Stimulated activated CD4-positive, alpha-beta T cell treated with anti-CD3 and anti-CD28 coated beads, Interleukin-15, amount 100 ng/mL, for 48 hours (primary cell): ENCODE results near the gene INO80B.
"Not testable (repeated sequence)": the region's sequence is repeated elsewhere in the genome, so short reads cannot be mapped to it uniquely, and the experiment has no call there.

Experiments
- DNase-seq, 2 donors: peaks; one replicate each; pipeline ENCODE4 v3.0.0-alpha.2; 2020; ENCODE audit warnings: low read depth in 2 of 2

Gene INO80B

DNA sequence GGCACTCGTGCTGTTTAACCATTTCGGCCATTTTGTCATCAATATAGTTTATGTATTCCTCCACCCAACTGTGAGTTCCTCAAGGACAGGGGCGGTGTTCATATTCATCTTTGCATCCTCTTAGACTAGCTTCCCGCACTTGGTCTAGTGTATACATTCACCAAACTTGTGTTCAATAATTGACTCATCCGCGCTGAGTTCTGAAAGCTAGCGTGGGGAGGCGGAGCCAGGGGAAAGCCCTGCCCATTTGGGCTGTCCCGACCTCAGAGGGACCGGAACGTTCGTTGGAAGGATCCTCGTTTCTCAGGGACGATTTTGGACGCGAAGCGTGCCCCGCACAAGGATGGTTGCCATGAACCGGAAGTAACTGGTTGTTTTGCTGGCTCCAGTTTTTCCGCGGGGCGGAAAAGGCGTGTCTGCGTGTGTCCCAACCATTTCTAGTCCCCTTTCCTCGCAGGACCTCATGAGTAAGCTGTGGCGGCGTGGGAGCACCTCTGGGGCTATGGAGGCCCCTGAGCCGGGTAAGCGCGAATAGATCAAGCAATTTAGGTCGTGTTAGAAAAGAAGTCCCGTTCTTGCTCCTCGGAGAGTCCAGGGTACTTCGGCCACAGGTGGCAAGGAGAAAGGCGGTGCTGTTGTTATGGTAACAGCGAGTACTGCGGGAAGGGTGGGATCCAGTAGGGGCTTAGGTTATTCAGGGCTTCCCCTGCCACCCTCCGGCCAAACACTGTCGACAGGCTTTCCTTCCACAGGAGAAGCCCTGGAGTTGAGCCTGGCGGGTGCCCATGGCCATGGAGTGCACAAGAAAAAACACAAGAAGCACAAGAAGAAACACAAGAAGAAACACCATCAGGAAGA, at the start of gene INO80B:
Gene INO80B (plus strand): TSS at position 434 of the 858 bp plus-strand sequence. CDS start 30 bp downstream, at position 464.
- DNase-seq, result peak; percentile 96

DNA sequence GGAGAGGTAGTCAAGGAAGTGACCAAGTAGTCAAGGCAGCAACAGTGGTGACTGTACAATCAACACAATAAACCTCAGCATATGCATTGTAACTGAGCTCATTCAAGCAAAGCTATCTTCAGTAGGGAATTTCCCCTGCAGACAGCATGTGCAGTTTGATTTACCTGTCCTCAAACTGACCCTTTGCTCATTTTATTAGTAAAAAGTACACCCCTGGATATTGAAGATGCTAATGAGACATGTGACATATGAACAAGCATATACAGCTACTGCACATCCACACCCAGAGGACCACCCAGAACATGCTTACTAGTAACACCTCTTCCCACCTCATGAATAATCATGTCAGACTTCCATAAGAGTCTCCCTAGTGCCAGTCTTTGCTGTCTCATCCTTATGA, 48.9 kb upstream of the INO80B start:
- DNase-seq, result no peak

DNA sequence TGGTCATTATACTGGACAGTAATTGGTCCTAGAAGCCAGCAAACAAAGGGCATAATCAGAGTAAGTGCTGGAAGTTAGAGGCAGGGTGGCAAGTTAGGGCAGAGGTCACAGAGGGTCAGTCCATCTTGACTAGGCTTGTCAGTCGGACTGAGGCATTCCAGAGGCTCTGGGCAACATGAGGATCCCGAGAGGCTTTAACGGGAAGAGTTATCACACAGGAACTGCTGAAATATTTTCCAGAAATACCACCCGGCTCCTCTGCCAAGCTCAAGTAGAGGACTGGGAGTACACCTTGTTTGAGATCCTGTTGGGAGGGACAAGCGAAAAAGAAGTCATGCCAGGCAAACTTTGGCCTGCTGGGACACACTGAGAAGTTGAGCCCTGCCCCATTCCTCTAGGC, 47.2 kb upstream of the INO80B start:
- no peak for DNase-seq

DNA sequence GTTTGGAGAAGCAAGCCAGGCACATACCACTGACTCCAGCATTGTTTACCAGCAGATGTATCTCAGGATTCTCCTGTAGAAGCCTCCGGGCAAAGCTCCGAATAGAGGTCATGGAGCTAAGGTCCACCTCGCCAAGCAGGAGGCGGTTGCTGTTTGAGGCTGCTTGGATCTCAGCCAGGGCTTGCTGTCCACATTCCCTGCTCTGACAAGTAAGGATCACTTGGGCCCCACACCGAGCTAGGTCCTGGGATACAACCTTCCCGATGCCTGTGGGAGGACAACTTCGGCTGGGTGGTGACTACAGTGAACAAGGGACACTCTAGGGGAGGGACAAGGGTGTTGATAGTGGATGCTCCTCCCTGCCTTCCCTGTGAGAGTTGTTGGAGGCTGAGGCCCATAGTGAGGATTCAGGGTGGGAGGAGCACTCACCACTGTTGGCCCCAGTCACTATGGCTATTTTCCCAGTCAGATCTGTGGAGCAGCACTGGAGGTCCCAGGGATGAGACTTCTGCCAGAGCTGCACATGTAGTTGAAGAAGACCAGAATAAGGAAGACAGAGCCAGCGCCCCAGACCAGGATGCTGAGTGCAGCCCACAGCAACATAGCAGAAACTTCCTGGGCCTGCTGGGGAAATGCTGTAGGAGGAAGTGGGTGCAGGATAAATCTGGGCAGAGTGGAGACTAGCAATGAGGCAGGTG, 41.7 kb upstream of the INO80B start:
- no peak for DNase-seq

DNA sequence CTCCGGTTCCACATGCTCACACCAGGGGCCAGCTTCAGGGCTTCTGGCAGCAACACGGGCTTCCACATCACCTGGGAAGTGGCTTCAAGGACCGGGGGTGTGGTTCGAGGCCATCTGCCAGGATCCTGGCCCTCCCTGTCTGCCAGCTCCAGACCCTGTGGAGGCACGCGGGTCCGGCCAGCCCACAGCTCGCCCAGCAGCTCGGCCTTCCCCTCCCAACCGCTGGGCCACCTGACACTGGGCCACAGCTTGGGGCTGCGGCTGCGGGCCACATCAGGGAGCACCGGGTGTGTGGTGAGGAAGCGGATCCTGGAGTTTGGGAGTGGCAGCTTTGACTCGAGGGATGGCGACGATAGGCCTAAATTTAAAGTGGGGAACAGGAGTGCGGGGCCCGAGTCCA, 40.4 kb upstream of the INO80B start:
- DNase-seq, result no peak

DNA sequence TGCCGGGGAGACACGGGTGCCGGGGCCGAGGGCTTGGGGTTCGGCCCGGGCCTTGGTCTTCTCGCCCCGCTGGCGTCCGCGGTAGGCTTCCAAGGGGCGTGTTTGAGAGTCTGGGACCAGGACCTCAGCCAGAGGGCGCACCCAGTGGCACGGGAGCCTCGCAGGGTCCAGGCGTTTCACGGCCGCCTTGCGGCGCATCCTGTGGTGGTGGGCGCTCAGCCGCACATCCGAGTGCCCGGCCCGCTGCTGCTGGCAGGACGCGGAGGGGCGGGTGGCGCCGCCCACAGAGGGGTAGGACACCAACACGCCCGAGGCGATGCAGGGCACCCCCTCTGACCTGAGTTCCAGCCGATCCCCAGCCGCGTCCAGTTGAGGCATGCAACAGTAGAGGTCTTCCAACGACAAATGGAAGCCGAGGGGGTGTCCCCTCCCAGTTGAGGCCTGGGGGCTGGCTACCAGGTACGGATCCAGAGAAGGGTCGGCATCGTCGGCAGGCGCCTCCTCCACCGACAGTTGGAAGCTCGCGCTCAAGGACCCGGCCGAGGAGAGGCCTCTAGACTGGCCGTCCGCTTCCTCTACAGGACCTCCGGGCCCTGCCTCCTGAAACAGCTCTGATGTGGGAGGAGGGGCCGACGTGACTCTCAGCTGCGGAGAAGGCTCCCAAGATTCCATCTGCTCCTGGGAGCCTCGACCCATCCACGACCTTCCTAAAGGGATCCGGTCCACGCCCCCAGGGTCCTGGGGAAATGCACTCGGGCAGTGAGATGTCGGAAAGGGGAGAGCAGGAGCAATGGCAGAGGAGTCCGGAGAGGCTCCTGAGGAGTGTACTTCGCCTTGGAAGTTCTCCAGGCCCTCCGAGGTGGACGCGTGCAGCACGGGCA, 39.8 kb upstream of the INO80B start:
- no peak for DNase-seq

DNA sequence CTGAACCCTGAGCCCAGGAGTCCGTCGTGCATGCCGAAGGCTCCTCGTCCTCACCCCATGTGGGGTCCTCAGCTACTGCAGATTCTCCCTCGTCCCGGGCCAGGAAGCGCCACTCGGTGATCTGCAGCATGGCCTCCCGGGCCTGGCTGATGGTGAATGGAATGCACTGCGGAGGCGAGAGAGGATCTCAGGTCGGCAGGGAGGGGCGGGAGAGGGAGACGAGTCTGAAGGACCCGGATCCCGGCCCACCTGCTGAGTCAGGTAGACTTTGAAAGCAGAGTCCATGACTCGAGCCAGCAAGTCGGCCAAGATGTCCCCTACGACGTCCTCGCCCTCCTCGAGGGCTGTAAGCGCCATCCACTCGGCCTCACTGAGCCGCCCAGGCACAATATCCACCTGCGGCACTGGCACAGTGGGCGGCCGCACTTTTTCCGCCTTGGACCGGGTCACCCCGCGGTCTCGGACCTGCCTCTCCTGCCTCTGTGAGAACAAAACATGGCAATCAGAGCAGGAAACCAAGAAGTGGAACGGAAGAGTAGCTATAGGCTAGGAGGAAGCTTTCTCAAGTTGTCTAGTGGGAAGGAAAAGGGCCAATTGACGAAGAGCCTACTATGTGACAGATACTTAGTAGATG, 39.0 kb upstream of the INO80B start:
- DNase-seq, result no peak

DNA sequence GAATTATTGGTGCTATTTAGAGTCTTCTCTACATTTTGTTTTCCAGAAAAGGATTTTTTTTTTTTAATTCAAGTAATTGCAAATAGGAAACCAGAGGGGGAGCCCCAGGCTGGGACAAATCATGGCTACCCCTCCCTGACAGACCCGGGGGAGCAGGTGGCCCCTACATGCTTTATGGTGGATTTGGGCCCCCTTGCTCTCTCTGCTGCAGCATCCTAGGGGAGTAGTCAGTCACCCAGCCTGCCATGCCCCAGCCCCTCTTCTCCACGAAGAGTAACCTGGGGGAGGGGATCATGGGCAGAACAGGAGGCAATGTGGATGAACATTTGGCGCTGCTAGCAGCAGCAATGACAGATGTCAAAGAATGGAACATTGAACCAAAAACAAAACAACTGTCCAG, 38.1 kb upstream of the INO80B start:
- no peak for DNase-seq

DNA sequence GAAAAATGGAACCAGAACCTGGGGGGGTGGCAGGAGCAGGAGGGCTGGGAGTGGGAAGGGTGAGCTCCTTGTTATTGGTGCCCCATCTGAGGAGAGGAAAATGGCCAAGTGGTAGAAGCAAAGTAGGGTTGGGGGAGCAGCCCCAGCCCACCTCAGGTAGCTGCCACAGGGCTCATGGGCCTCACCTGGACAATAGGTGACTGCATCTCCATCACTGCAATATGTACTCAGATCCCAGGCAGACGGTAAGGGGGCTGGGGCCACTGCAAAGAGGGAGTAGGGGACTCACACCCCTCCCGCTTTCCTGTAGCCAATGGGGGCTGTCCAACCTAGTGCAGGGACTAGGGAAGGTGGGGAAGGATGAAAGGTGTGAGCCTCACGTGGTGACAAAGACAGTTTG, 37.7 kb upstream of the INO80B start:
- DNase-seq, result no peak

DNA sequence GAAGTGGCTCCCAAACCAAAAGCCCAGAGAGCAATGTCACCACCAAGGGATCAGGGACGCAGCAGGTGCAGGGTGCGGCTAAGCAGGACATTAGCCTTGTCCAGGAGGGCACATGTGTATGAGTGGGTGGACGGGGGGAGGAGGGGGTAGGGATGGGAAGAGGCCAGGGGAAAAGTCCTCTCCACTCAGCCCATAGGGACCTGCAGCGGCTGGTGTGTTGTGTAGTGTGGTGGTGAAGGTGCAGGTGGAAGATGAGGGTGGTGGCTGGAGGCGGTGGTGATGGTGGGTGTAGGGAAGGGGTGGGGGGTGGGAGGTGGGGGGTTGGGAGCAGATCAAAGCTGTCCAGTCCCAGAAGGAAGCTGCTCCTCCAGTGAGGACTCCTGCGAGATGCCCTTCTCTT, 37.1 kb upstream of the INO80B start:
- DNase-seq, result no peak

DNA sequence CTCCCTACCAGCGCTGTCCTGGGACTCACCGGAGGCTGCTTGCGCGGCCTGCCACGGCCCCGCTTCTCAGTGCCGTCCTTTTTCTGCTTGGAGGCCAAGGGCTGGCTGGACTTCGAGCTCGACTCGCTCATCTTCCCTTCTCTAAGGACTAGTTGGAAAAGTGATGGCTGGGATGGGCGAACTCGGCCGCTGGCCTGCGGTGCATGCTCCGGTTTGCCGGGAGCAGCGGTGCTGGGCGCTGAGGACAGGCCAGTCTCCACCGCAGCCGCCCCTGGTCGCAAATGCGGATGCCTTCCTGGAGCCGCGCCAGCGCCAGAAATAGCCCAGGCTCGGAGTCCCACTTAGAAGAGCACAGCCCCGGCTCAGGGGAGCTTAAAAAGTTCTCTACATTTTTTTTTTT, 36.6 kb upstream of the INO80B start:
- no peak for DNase-seq

DNA sequence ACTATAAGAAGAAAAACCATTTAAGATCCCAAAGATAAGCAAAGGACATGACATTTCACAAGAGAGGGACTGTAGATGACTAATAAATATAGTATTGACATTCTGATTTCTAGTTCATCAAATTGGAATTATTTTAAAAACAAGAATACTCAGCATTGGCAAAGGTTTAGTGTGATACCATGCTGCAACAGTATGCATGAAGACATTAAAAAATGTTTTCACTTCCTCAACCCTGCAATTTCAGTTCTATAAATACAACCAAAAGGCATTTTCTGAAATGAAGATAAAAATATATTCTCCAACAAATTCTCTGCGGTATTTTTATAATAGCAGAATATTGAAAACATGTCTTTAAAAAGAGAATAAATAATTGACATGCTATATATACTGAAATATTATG, 35.5 kb upstream of the INO80B start:
- no peak for DNase-seq

DNA sequence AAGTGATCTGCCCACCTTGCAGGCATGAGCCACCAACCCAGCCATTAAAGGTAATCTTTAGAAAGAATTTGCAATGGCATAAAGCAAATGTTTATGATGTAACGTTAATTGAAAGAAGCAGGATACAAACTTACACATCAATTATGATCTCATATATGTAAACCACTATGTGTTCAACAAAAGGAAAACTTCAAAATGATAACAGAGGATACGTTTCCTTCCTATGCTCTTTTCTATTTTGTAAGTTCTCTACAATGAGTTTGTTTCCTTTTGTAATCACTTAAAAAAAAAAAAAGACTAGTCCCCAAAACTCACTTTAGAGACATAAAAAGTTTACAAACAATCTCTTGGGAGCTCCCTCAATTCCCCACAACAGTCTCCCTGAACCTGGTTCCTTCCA, 34.9 kb upstream of the INO80B start:
- DNase-seq, result no peak

DNA sequence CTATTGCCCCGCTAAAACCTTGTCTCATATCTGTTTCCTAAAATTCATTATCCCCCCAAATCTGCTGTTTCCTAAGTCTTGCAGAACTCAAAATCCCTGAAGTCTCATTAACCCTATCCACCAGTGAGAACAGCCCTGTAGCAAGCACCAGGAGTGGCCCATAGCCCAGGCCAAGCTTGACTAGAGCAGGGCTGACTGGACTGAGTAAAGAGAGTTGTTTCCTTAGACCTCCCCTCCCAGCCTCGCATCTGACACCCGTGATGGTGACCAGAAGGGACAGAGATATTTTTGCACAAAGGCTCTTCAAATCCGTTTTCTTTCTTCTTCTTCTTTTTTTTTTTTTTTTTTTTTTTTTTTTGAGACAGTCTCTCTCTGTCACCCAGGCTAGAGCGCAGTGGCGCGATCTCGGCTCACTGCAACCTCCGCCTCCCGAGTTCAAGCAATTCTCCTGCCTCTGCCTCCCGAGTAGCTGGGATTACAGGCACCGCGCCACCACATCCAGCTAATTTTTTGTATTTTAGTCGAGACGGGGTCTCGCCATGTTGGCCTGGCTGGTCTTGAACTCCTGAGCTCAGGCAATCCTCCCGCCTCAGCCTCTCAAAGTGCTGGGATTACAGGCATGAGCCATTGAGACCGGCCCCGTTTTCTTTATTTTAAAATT, 34.3 kb upstream of the INO80B start:
- DNase-seq, result not testable (repeated sequence)

DNA sequence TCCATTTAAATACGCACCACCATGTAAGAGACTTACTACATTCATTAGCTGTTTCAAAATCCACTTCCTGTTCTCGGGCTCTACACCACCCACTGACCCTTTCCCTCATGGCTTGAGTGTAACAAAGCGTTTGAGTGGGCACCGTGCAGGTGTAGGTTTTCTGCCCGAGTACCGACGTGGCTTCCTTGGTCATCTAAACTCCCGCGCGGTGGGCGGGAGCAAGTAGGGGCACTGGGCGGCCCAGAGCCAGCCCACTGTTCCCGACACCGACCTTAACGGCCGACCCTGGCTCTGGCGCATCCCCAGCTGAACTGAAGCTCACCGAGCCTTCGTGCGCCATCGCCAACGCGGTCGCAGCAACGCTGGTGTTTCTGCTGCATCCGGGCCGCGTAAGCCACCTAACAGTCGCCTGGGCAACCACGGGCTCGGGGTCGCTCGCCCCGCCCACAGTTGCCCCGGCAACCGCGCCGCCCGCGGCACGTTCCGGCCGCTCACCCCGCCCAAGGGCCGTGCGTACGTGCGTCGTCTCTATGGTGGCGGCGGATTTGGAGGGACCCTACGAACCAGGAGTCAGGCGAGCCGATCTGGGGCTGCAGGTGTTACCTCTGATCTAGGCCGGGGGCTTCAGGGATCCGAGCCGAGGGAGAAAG, 33.5 kb upstream of the INO80B start, which contains the start of the genes C2orf81 and WDR54:
Gene C2orf81 (minus strand): TSS at position 399 of the 650 bp plus-strand sequence. CDS start 59 bp downstream, at position 340.
Gene WDR54 (plus strand): TSS at position 510 of the 650 bp plus-strand sequence. CDS start 424 bp downstream, outside the sequence.
- peak; percentile 89 to 95 for DNase-seq

DNA sequence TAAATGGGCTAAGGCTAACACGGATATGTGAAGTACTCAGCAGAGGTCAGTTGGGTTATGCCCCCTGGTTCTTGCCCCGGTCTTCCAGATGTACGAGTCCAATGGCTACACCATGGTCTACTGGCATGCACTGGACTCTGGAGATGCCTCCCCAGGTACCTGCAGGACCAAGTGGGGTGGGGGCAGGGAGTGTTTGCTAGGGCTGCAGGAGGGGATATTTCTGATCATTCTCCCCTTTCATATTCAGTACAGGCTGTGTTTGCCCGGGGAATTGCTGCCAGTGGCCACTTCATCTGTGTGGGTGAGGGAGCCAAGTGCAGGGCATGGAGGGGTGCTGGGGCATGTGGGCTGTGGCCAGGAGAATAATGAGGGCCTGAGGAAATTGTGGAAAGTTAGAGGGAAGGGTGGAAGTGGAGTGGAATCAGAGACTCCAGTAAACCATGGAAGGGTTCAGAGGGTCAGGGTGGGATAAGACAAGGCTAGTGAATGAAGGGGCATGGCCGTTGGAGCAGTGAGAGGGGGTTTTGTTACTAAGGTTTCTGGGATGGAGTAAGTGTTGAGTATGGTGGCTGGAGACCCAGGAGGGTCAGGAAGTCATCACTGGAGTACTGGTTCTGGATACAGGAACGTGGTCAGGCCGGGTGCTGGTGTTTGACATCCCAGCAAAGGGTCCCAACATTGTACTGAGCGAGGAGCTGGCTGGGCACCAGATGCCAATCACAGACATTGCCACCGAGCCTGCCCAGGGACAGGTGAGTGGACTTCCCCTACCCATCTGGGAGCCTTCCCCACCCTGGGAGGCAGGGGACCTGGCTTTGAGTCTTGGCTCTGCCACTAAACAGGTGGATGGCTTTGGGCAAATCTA, 31.4 kb upstream of the INO80B start:
- no peak for DNase-seq

DNA sequence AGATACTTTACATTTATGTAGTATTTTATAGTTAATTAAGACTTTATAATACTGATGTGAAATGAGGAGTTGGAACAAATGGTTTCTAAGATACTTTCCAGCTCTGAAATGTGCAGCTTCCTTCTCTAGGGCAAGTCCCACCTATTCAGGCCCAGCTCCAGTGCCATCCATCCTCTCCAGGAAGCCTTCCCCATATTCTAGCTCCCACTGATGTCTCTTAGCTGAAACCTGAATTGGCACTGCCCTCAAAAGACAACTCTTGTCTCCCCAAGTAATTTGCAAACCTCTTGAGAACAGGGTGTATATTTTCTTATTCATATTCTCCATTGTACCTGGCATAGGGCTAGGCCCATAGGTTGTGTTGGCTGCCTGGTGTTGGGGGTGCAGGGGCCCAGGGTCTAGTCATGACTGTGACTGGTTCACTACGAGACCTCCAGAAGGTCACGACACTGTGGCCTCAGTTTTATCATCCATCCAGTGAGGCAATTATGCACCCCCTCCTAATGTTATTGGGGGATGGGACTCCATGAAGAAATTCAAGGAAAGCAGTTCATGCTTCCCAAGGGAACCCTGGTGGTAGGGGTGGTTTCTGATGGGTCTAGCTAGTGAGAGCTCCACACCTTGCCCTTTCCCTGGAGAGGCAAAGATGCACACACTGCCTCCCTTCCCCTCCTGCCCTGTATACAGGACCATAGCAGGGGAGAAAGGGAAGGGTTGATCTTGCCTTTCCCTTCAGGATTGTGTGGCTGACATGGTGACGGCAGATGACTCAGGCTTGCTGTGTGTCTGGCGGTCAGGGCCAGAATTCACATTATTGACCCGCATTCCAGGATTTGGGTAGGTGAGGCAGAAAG, 30.5 kb upstream of the INO80B start:
- DNase-seq, result no peak

DNA sequence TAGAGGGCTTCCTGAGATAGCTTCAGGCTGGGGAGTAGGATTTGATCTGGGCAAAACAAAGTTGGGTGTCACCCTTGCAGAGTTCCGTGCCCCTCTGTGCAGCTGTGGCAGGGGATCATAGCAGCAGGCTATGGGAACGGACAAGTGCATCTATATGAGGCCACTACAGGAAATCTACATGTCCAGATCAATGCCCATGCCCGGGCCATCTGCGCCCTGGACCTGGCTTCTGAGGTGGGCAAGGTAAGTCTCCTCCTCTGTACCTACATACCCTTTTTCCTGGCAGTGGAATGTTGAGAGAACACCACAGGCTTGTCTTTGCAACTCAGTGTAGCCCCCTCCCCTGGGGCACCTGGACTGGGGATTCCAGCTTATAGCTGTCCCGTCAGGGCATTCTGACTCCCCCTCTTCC, 29.9 kb upstream of the INO80B start:
- DNase-seq, result no peak
